Heart left ventricle (tissue), 16 donors: Measurements from ENCODE around the gene COBL. TPM values are rescaled to one million over a fixed set of nuclear protein-coding genes. Genes with fewer than 3 reads are reported as not detected.

Experiments
- ATAC-seq, 4 donors: fragments of 200-7000 bp; cut with Tn5 transposase; one replicate each; pipeline ENCODE4 v1.9.1; 2020 to 2022; ENCODE audit warnings: moderate library complexity in 4 of 4, mild to moderate bottlenecking in 3 of 4, moderate number of reproducible peaks in 1 of 4
- DNase-seq, 5 donors: peaks; one replicate each; pipeline ENCODE4 v3.0.0-alpha.2; 2020
- H3K27ac ChIP-seq, 12 donors: fragments of 200-600 bp; sonication (generic) in 4 of 12; one replicate each; pipeline versions ENCODE4 v1.5.0 to v1.8.0; 2016 to 2022; ENCODE audit warnings: mild to moderate bottlenecking in 2 of 12
- H3K27me3 ChIP-seq, 9 donors: fragments of 200-600 bp; sonication (generic) in 2 of 9; one replicate each; pipeline versions ENCODE4 v1.5.1 to v1.8.0; 2016 to 2022; ENCODE audit warnings: mild to moderate bottlenecking in 3 of 9
- H3K36me3 ChIP-seq, 9 donors: fragments of 200-600 bp; sonication (generic) in 2 of 9; one replicate each; pipeline versions ENCODE4 v1.5.0 to v1.8.0; 2018 to 2022; ENCODE audit warnings: mild to moderate bottlenecking in 2 of 9
- H3K4me1 ChIP-seq, 12 donors: fragments of 200-600 bp; sonication (generic) in 4 of 12; one replicate each; pipeline versions ENCODE4 v1.5.0 to v1.8.0; 2016 to 2022; ENCODE audit warnings: mild to moderate bottlenecking in 3 of 12
- H3K4me3 ChIP-seq, 12 donors: fragments of 200-600 bp; sonication (generic) in 4 of 12; one replicate each; pipeline versions ENCODE4 v1.5.0 to v1.8.0; 2017 to 2022; ENCODE audit warnings: mild to moderate bottlenecking in 9 of 12, moderate library complexity in 4 of 12
- H3K9me3 ChIP-seq, 12 donors: fragments of 200-600 bp; sonication (generic) in 4 of 12; one replicate each; pipeline versions ENCODE4 v1.5.0 to v1.8.0; 2016 to 2022; ENCODE audit warnings: mild to moderate bottlenecking in 1 of 12
- POLR2A ChIP-seq, 2 donors: fragments of 450-650 bp; IDR thresholded peaks; one replicate each; pipeline ENCODE4 v1.6.1; 2017; ENCODE audit warnings: antibody characterized with exemption in 2 of 2, mild to moderate bottlenecking in 2 of 2, moderate library complexity in 2 of 2
- WGBS, 4 donors: extraction: QIAGEN DNeasy Blood & Tissue Kit in 2 of 4; methylation state at CpG; one replicate each; pipeline versions ENCODE4 v1.1.5 to v1.1.7; 2013 to 2018; 5-methylcytosine and 5-hydroxymethylcytosine counted together
- intact Hi-C, 10 donors: fragments of 100-400 bp; cut with DNase I; formaldehyde crosslinking; loops; one replicate each; pipeline versions ENCODE4 v1.11.1 to v1.14.2; 2022
- polyA plus RNA-seq, 2 donors: library from polyadenylated mRNA; stranded (reverse); fragments of 200-250 nt; gene quantifications; one replicate each; pipeline ENCODE4 v1.2.3, GENCODE V29; 2013
- total RNA-seq, 9 donors: library from RNA; depleted of rRNA in 2 of 9; stranded (reverse); fragments of >200 nt in 2 of 9; fragmentation: NEBNext Ultra II Directional in 3 of 9; extraction: Animal tissue kit (Norgen Biotek cat#: 25700) in 3 of 9; gene quantifications; one replicate each; pipeline versions ENCODE4 v1.1.0 to v1.2.4, GENCODE V29; 2016 to 2023
- TF ChIP-seq, protein P1 (sequence below), 12 donors: fragments of 200-600 bp; sonication (generic) in 4 of 12; IDR thresholded peaks; one replicate each; pipeline versions ENCODE4 v1.5.0 to v1.8.0; 2018 to 2022; ENCODE audit warnings: antibody characterized with exemption in 12 of 12, mild to moderate bottlenecking in 5 of 12
- donor health status: ischemic (EF 13 %, LVEDD 7.1; RV severe dilation, severe dysfunction).
- donor health status: healthy with polysubstance abuse.
- donor health status: DM: no; HTN: yes; CAD: no.
- donor health status: DM: no; HTN: no; CAD: no.
- donor health status: ischemic (EF 25% LVEDD 6.9; RV normal size, moderate dysfunction).
- donor health status: ischemic (EF 25% LVEDD 5.7; RV mildly dilated, moderate dysfunction).
- donor health status: healthy.
- donor health status: DM: yes; HTN: yes; CAD: no.
- donor health status: ischemic (EF 35%, LVEDD 5.7; RV mildly dilated, moderate dysfunction).
- donor health status: nonischemic (EF 11% LVEDD 7.7; RV severe dilation, severe dysfunction).
- donor health status: DM: yes; HTN: yes; CAD: no.
- donor health status: PGD.
- donor health status: ischemic (EF 29% LVEDD 5.4; RV normal size, mild dysfunction).
- donor health status: nonischemic (EF 23%, LVEDD 6.1; RV moderate dilation, normal function).

Gene COBL
- total and polyA plus RNA-seq, 11 donors, result 25.9 to 123 (median 80.4) TPM

DNA sequence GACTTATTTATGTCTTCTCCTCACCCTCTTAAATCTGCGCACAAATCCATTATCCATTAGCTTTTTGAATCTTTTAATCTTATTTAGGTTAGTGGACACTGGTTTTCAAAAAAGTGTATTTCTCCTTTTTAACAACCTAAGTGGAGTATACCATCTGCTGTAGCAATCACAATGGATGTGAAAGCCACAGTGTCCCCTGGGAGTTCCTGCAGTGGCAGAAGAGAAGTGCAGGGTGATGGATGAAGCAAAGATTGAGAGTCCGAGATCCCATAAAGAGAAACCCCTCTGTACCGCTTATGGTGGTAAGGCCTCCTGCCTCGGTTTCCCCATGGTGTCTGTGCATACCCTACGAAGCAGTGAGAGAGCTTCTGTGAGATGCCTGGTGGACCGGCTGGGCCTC, 236.4 kb downstream of the COBL start:
- intact Hi-C loops, result loop anchor here in 2 of 10 donors (5.0 kb wide), 2 partner anchors 42 to 57 kb away; no protein-coding TSS in a partner anchor

DNA sequence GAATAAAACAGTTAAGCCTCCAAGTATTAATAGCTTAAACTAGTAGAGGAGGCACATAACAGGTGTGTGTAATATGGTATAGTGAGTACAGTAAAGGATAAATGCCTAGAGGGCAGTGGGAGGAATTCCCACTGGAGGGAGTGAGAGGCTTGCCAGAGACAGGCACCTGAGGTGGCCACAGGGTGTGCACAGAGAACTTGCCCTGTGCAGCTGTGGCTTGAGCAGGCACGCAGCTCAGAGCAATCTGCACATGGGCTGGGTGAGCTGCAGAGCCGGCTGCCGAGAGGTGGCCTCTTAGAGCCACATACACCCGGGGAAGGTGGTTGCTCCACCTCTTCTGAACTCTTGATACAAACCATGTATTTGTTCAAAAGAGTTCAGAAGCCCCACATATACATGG, 237.1 kb downstream of the COBL start:
- ATAC-seq (peak in 1 of 4 donors; percentile 14), DNase-seq (no peak)
- no peaks in the 10 kb centered on the region for H3K36me3 ChIP-seq
- H3K4me3 ChIP-seq, result no peak overlapping the region
- WGBS, 4 donors, result 79 to 88% (median 81%) methylated on average over 4 of the region's 4 CpGs
- TF ChIP-seq POLR2A (IDR thresholded peaks at IDR 0.05), result no peak
- intact Hi-C loops, result loop anchor here in 1 of 10 donors (10.0 kb wide), 1 partner anchor 275 kb away; no protein-coding TSS in a partner anchor
- H3K9me3 ChIP-seq, result no peaks in the 10 kb centered on the region
- peaks cover 0 to 53% (median 13%) of the 10 kb centered on the region in 12 donors for H3K4me1 ChIP-seq
- H3K27me3 ChIP-seq, result no peaks in the 10 kb centered on the region
- H3K27ac ChIP-seq, result peak overlapping the region in 1 of 12 donors; percentile 35

More for the DNA sequence above, 236.4 kb downstream of the COBL start:
- WGBS, 4 donors, result 76 to 86% (median 83%) methylated on average over 6 of the region's 6 CpGs
- H3K27me3 ChIP-seq, result no peaks in the 10 kb centered on the region
- H3K4me1 ChIP-seq, result peaks cover 0 to 50% (median 13%) of the 10 kb centered on the region in 12 donors
- no peaks in the 10 kb centered on the region for H3K36me3 ChIP-seq
- H3K4me3 ChIP-seq, result no peak overlapping the region
- TF ChIP-seq, protein P1, sequence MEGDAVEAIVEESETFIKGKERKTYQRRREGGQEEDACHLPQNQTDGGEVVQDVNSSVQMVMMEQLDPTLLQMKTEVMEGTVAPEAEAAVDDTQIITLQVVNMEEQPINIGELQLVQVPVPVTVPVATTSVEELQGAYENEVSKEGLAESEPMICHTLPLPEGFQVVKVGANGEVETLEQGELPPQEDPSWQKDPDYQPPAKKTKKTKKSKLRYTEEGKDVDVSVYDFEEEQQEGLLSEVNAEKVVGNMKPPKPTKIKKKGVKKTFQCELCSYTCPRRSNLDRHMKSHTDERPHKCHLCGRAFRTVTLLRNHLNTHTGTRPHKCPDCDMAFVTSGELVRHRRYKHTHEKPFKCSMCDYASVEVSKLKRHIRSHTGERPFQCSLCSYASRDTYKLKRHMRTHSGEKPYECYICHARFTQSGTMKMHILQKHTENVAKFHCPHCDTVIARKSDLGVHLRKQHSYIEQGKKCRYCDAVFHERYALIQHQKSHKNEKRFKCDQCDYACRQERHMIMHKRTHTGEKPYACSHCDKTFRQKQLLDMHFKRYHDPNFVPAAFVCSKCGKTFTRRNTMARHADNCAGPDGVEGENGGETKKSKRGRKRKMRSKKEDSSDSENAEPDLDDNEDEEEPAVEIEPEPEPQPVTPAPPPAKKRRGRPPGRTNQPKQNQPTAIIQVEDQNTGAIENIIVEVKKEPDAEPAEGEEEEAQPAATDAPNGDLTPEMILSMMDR (IDR thresholded peaks at IDR 0.05), result no peak
- TF ChIP-seq POLR2A (IDR thresholded peaks at IDR 0.05), result no peak
- no peaks in the 10 kb centered on the region for H3K9me3 ChIP-seq
- DNase-seq (no peak), ATAC-seq (no peak)
- H3K27ac ChIP-seq, result peak overlapping the region in 7 of 12 donors; percentile 5 to 59 (median 39)

DNA sequence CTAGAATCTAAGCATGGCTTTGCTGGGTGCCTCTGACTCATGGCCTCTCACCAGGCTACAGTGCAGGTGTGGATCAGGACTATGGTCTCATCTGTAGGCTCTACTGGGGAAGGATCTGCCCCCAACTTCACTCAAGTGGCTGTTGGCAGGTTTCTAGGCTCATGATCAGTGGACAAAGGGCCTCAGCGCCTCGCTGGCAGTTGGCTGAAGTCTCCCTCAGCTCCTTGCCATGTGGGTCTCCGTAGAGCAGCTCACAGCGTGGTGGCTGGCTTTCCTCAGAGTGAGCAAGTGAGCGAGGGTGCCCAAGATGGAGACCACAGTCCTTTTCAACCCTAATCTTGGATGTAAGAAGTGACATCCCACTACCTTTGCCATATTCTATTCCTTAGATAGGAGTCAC, 238.0 kb downstream of the COBL start:
- no peaks in the 10 kb centered on the region for H3K9me3 ChIP-seq
- TF ChIP-seq, protein P1 (IDR thresholded peaks at IDR 0.05), result no peak
- TF ChIP-seq POLR2A (IDR thresholded peaks at IDR 0.05), result no peak
- H3K27me3 ChIP-seq, result no peaks in the 10 kb centered on the region
- peaks cover 0 to 53% (median 13%) of the 10 kb centered on the region in 12 donors for H3K4me1 ChIP-seq
- no peak overlapping the region for H3K4me3 ChIP-seq
- DNase-seq (no peak), ATAC-seq (no peak)
- no peak overlapping the region for H3K27ac ChIP-seq
- intact Hi-C loops, result loop anchor here in 1 of 10 donors (10.0 kb wide), 1 partner anchor 276 kb away; no protein-coding TSS in a partner anchor
- WGBS, 4 donors, result 82 to 96% (median 95%) methylated on average over 2 to 5 of the region's 5 CpGs
- no peaks in the 10 kb centered on the region for H3K36me3 ChIP-seq

DNA sequence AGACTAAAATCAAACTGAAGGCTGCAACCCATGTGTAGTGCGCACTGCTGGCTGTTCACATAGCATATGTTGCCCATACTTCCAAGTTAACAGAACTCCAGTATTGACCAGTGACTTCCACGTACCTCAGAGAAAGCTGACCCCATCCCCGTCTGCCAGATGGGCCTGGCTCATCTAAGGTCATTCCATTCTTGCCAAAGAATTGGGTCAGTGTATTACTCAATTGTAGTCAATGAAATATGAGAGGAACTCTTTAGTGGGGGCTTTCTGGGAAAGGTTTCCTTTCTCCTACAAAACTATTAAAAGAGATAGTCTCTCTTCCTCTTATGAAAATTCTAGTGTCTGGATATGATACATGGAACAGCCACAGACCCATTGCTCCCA, 238.6 kb downstream of the COBL start:
- H3K4me1 ChIP-seq, result peaks cover 0 to 48% (median 13%) of the 10 kb centered on the region in 12 donors
- H3K9me3 ChIP-seq, result no peaks in the 10 kb centered on the region
- TF ChIP-seq, protein P1 (IDR thresholded peaks at IDR 0.05), result no peak
- TF ChIP-seq POLR2A (IDR thresholded peaks at IDR 0.05), result no peak
- H3K4me3 ChIP-seq, result no peak overlapping the region
- no peaks in the 10 kb centered on the region for H3K27me3 ChIP-seq
- WGBS, 4 donors, result 87 to 95% (median 91%) methylated on average over 3 of the region's 3 CpGs
- DNase-seq (no peak), ATAC-seq (no peak)
- no peak overlapping the region for H3K27ac ChIP-seq
- intact Hi-C loops, result loop anchor here in 1 of 10 donors (10.0 kb wide), 1 partner anchor 277 kb away; no protein-coding TSS in a partner anchor
- H3K36me3 ChIP-seq, result no peaks in the 10 kb centered on the region
